Colonic mucosa (tissue), 4 donors: ENCODE results near the gene RALGAPA2. TPM values are rescaled to one million over a fixed set of nuclear protein-coding genes. Genes with fewer than 3 reads are reported as not detected.

ENCODE experiments used
- DNase-seq: peaks from one replicate; pipeline ENCODE4 v3.0.0-alpha.2; 2020
- H3K27ac ChIP-seq: fragments of 200-600 bp; one replicate; pipeline ENCODE4 v1.8.0; 2021
- H3K27me3 ChIP-seq: fragments of 200-600 bp; one replicate; pipeline ENCODE4 v1.8.0; 2021
- H3K36me3 ChIP-seq: fragments of 200-600 bp; one replicate; pipeline ENCODE4 v1.8.0; 2021
- H3K4me1 ChIP-seq: fragments of 200-600 bp; one replicate; pipeline ENCODE4 v1.8.0; 2021; ENCODE audit warnings: mild to moderate bottlenecking
- H3K4me3 ChIP-seq: fragments of 200-600 bp; one replicate; pipeline ENCODE4 v1.8.0; 2021
- H3K9ac ChIP-seq, 2 donors: one replicate each; pipeline ENCODE4 v1.7.0; 2013; ENCODE audit warnings: control low read depth in 2 of 2, low read depth in 2 of 2, low read length in 2 of 2
- H3K9me3 ChIP-seq: fragments of 200-600 bp; one replicate; pipeline ENCODE4 v1.8.0; 2021
- CTCF ChIP-seq: fragments of 200-600 bp; IDR thresholded peaks from one replicate; pipeline ENCODE4 v1.8.0; 2022; ENCODE audit warnings: antibody characterized with exemption, mild to moderate bottlenecking
- intact Hi-C: fragments of 100-400 bp; cut with DNase I; formaldehyde crosslinking; loops from one replicate; pipeline ENCODE4 v1.14.1; 2022
- total RNA-seq, 2 donors: library from RNA; stranded (reverse); fragmentation: NEBNext Ultra II Directional in 1 of 2; extraction: Animal tissue kit (Norgen Biotek cat#: 25700) in 1 of 2; gene quantifications; one replicate each; pipeline ENCODE4 v1.2.1, GENCODE V29; 2021
- donor health status: healthy.
- donor health status: DM: no; HTN: no; CAD: no.
- donor health status: DM: no; HTN: no; CAD: no.

RALGAPA2 gene
- total RNA-seq, 2 donors from 2014 or later, result 64.5 to 66.1 TPM

GRCh38 chr20:20683481-20684321 lies 28.7 kb downstream of the RALGAPA2 start:
- Histone ChIP-seq H3K4me1 (no peaks in the 10 kb centered on the region), H3K9me3 (no peaks in the 10 kb centered on the region), H3K36me3 (no peaks in the 10 kb centered on the region), H3K27ac (no peak overlapping the region), H3K4me3 (no peak overlapping the region), H3K27me3 (no peaks in the 10 kb centered on the region), H3K9ac (no peak overlapping the region)
- no peak for DNase-seq
- no peak for TF ChIP-seq CTCF
- intact Hi-C loops, result no loop called here

GRCh38 chr20:20683020-20683419 lies 29.4 kb downstream of the RALGAPA2 start:
- H3K27me3 ChIP-seq, result no peaks in the 10 kb centered on the region
- no peaks in the 10 kb centered on the region for H3K4me1 ChIP-seq
- no peak for DNase-seq
- intact Hi-C loops, result no loop called here
- H3K9ac ChIP-seq, result no peak overlapping the region
- TF ChIP-seq CTCF, result no peak
- no peak overlapping the region for H3K27ac ChIP-seq
- no peaks in the 10 kb centered on the region for H3K36me3 ChIP-seq
- no peaks in the 10 kb centered on the region for H3K9me3 ChIP-seq
- H3K4me3 ChIP-seq, result no peak overlapping the region

- Histone ChIP-seq H3K9ac (no peak overlapping the region), H3K9me3 (no peaks in the 10 kb centered on the region), H3K4me3 (no peak overlapping the region), H3K27me3 (no peaks in the 10 kb centered on the region), H3K4me1 (no peaks in the 10 kb centered on the region), H3K27ac (no peak overlapping the region), H3K36me3 (no peaks in the 10 kb centered on the region)
- DNase-seq, result no peak
- TF ChIP-seq CTCF, result no peak
- intact Hi-C loops, result no loop called here
These were observed 31.4 kb downstream of the RALGAPA2 start for GRCh38 chr20:20680991-20681508.

- Histone ChIP-seq H3K36me3 (no peaks in the 10 kb centered on the region), H3K4me1 (no peaks in the 10 kb centered on the region), H3K27me3 (no peaks in the 10 kb centered on the region), H3K27ac (no peak overlapping the region), H3K9ac (no peak overlapping the region), H3K9me3 (no peaks in the 10 kb centered on the region), H3K4me3 (no peak overlapping the region)
- intact Hi-C loops, result no loop called here
- TF ChIP-seq CTCF, result no peak
- no peak for DNase-seq
These were observed 33.1 kb downstream of the RALGAPA2 start for GRCh38 chr20:20679316-20679715.

GRCh38 chr20:20677186-20677585 lies 35.3 kb downstream of the RALGAPA2 start:
- H3K9ac ChIP-seq, result no peak overlapping the region
- H3K9me3 ChIP-seq, result no peaks in the 10 kb centered on the region
- no peaks in the 10 kb centered on the region for H3K36me3 ChIP-seq
- no peak overlapping the region for H3K4me3 ChIP-seq
- no peak for DNase-seq
- no peak overlapping the region for H3K27ac ChIP-seq
- H3K27me3 ChIP-seq, result no peaks in the 10 kb centered on the region
- H3K4me1 ChIP-seq, result no peaks in the 10 kb centered on the region
- no peak for TF ChIP-seq CTCF
- intact Hi-C loops, result no loop called here
